Activated CD4-positive, alpha-beta T cell treated with anti-CD3 and anti-CD28 coated beads for 4 hours (primary cell): ENCODE results near the gene BTBD16.

ENCODE experiments used
- DNase-seq, 2 donors: peaks; one replicate each; pipeline ENCODE4 v3.0.0-alpha.2; 2020

The BTBD16 gene

DNA sequence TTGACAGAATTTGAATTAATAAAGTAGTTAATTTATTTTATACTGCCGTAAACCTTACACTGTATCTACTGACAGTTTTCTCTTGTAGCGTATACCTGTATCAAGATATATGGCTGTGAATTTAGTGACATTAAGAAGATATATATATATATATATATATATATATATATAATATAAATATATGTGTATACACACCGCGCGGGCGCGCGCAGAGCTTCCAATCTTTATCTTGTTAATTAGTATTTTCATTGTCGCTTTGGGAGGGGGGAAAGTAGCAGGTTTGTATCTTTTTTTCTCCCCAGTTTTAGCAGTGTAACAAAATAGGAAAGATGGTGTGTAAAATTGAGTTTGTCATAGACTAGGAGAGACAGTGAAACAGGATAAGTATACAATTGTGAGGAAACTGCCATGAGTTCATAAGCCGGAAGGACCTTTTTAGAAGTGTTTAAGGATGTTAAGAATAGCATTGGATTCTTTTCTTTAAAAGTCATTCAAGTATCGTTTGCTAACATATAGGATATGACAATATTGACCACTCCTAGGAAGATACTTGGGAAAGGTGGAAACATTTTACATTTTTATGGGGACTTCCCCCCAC is 105.4 kb downstream of the BTBD16 start:
- DNase-seq = no peak

- DNase-seq = no peak
Observed at GRCh38 chr10:122379041-122379440, 107.9 kb downstream of the BTBD16 start.

- DNase-seq = no peak
Observed at GRCh38 chr10:122379537-122379936, 108.4 kb downstream of the BTBD16 start.

- DNase-seq = no peak
Observed at GRCh38 chr10:122380703-122381102, 109.6 kb downstream of the BTBD16 start.

GRCh38 chr10:122381680-122382079 is 110.6 kb downstream of the BTBD16 start:
- DNase-seq = no peak

DNA sequence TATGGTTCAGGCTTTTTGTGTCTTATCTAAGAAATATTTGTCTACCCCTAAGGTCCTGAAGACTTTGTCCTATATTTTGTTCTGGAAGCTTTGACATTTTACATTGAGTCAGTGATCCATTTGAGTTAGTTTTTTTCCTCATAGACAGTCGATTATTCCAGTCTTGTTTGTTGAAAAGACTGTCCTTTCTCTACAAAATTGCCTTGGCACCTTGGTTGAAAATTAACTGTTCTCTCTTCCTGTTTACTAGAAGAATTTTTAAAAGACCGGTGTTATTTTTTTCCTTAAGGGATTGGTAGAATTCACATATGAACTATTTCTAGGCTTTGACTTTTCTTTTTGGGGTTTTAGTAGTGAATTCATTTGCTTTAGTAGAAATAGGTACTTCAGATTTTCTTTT is 115.4 kb downstream of the BTBD16 start:
- no peak for DNase-seq

DNA sequence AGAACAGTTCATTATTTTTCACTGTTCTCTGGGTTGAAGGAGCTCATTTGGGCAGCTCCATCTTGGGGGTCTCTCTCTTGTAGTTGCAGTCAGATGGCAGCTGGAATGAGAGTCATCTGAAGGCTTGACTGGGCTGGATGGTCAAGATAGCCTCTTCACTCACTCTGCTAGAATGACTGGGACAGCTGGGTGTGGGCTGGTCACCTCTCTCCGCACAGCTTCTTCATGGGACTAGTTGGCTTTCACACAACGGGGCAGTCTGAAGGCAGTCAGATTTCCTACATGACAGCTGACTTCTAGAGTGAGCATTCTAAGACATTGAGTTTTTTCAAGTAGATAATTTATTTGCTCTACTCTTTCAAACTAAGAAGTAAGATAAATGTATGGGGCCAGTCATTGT is 116.5 kb downstream of the BTBD16 start:
- no peak for DNase-seq
